H1 (cell line): ENCODE results near the gene OTUD1. TPM values are rescaled to one million over a fixed set of nuclear protein-coding genes. Genes with fewer than 3 reads are reported as not detected.

Source experiments
- microRNA counts: library from miRNA; unstranded; fragments of <30 nt; microRNA quantifications from one replicate; lab custom pipeline; 2015
- microRNA-seq, 2 experiments: library from miRNA; unstranded; fragments of <30 nt; microRNA quantifications; one replicate each; pipeline versions ENCODE4 to v1.2.0, GENCODE V29; 2016 to 2020; ENCODE audit warnings: borderline microRNAs expressed in 2 of 2, borderline number of aligned reads in 2 of 2, borderline replicate concordance in 1 of 2
- polyA plus RNA-seq, 7 experiments: library from polyadenylated mRNA; depleted of rRNA in 3 of 7; stranded (reverse) in 5 of 7; unstranded in 2 of 7; fragments of >200 nt in 5 of 7; fragments of 200-250 nt in 2 of 7; gene quantifications; 1 replicate in 5 of 7; 2 replicates in 1 of 7; 4 replicates in 1 of 7; pipeline versions ENCODE4 v1.2.1 to v1.2.3, GENCODE V29; 2011 to 2013; ENCODE audit warnings: missing spikeins in 2 of 7, mixed read lengths in 2 of 7
- small RNA-seq: library from polyadenylated mRNA; stranded (forward); fragments of <200 nt; extraction: miRNeasy Mini kit (QIAGEN cat#:217004); gene quantifications from one replicate; pipeline ENCODE3, GENCODE V24; 2013; ENCODE audit not compliant: insufficient read depth
- total RNA-seq: library from RNA; stranded (reverse); fragmentation: NEBNext Ultra II Directional; extraction: Animal tissue kit (Norgen Biotek cat#: 25700); gene quantifications from 2 replicates; pipeline ENCODE4 v1.2.1, GENCODE V29; 2021

The OTUD1 gene
- total and polyA plus RNA-seq, 2 of the 8 experiments (the other 6 are each of a cell fraction or from before 2014, with no cell fraction given), result 1.3 to 7.1 TPM

MicroRNA genes within 50 kb of the gene (microRNA counts, 767-probe panel; counts per million panel counts)
- microRNA hsa-miR-1254 (lab: Ali Mortazavi, UCI), result 879 counts per million, percentile 95 among the panel's probes with 10 or more counts

Small RNA genes lying within 50 kb of the gene (microRNA-seq; reads per million reads assigned to microRNA genes)
- gene MIR1254-2, result 0 reads per million in 2 experiments

Small RNA genes lying within 50 kb of the gene (small RNA-seq; reads per million reads assigned to genes)
- gene MIR1254-2, result not detected

Other genes with a start within 250 kb of the OTUD1 start
- not detected in 2 replicates for gene PTF1A, start 246.8 kb upstream of the OTUD1 start, total RNA-seq
- not detected in 2 replicates for gene PTF1A, start 246.8 kb upstream of the OTUD1 start, polyA plus RNA-seq (2011; rRNA removed)
- 0.11 TPM in 1 of 2 replicates, not detected in the other for gene C10orf67, start 94.3 kb upstream of the OTUD1 start, total RNA-seq
- 0.03 and 0.05 TPM in 2 replicates for gene C10orf67, start 94.3 kb upstream of the OTUD1 start, polyA plus RNA-seq (2011; rRNA removed)